BLaER1 (cell line): ENCODE measurements around the gene TMEM54.
A peak's percentile ranks its signal among the peaks of the same experiment; 100 is the strongest.

ENCODE experiments used
- H3K27ac ChIP-seq: shearing (Covaris generic); formaldehyde crosslinking; 2 replicates; pipeline ENCODE4 v1.8.1; 2022
- H3K27me3 ChIP-seq: shearing (Covaris generic); formaldehyde crosslinking; 2 replicates; pipeline ENCODE4 v1.8.1; 2022
- H3K36me3 ChIP-seq: shearing (Covaris generic); formaldehyde crosslinking; 2 replicates; pipeline ENCODE4 v1.8.1; 2022
- H3K4me1 ChIP-seq: shearing (Covaris generic); formaldehyde crosslinking; 2 replicates; pipeline ENCODE4 v1.8.1; 2022
- H3K4me2 ChIP-seq: shearing (Covaris generic); formaldehyde crosslinking; 2 replicates; pipeline ENCODE4 v1.8.1; 2022
- H3K4me3 ChIP-seq: shearing (Covaris generic); formaldehyde crosslinking; 2 replicates; pipeline ENCODE4 v1.8.1; 2022
- H3K9ac ChIP-seq: shearing (Covaris generic); formaldehyde crosslinking; 2 replicates; pipeline ENCODE4 v1.8.1; 2022
- H3K9me3 ChIP-seq: shearing (Covaris generic); formaldehyde crosslinking; 2 replicates; pipeline ENCODE4 v1.8.1; 2022
- H4K20me1 ChIP-seq: shearing (Covaris generic); formaldehyde crosslinking; 2 replicates; pipeline ENCODE4 v1.8.1; 2022
- Cebpa-rat ChIP-seq: shearing (Covaris generic); IDR thresholded peaks from 2 replicates; pipeline ENCODE4 v1.8.1; 2022

The TMEM54 gene, protein sequence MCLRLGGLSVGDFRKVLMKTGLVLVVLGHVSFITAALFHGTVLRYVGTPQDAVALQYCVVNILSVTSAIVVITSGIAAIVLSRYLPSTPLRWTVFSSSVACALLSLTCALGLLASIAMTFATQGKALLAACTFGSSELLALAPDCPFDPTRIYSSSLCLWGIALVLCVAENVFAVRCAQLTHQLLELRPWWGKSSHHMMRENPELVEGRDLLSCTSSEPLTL

DNA sequence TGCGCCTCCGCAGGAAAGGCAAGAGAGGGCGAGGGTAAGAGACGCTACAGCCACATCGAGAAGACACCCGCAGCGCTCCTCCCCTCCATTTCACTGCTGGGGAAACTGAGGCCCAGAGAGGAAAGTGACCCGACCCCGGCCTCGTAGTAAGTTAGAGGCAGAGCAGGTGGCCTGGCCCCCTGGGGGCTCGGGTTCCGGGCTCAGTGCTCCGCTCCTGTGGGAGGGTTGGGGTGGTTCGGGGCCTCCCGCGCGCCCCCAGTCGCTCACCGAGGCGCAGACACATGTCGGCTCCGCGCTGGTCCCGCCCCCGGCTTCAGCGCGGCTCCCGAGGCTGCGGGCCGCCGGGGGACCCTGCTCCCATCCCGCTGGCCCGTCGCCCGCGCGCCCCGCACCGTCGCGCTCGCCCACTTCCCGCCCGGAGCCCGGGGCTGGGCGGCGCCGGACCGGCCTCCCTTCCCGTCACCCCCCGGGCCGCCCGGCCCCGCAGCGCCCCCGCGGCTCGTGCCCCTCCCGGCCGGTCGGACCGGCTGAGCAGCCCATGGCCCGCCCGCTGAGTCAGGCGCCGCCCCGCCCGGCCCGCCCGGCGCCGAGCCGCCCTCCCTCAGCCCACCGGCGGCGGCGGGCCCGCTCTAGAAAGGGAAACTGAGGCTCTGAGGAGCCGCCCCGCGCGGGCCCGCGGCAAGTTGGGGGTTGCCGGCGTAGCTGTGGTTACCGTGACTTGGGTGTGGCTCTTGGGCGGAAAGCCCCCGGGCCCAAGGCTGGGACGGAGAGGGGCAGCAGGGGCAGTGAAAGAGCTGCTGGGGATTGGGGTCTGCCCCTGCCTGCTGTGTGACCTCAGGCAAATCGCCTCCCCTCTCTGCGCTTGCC, at the start of gene TMEM54:
Gene TMEM54 (minus strand): TSS at position 434 of the 867 bp plus-strand sequence. CDS start 151 bp downstream, at position 283.
- Histone ChIP-seq H4K20me1 (no peaks in the 10 kb centered on the region), H3K27ac (peak within 1 kb of the TSS; percentile 74), H3K4me2 (peak within 1 kb of the TSS; percentile 97), H3K36me3 (no peaks in the 10 kb centered on the region; the same call in 1 of the 2 replicates), H3K4me1 (peaks cover 21% of the 10 kb centered on the region), H3K4me3 (peak within 1 kb of the TSS; percentile 77), H3K9ac (peak within 1 kb of the TSS; percentile 80), H3K9me3 (no peaks in the 10 kb centered on the region), H3K27me3 (no peaks in the 10 kb centered on the region)
- TF ChIP-seq Cebpa-rat: no peak

DNA sequence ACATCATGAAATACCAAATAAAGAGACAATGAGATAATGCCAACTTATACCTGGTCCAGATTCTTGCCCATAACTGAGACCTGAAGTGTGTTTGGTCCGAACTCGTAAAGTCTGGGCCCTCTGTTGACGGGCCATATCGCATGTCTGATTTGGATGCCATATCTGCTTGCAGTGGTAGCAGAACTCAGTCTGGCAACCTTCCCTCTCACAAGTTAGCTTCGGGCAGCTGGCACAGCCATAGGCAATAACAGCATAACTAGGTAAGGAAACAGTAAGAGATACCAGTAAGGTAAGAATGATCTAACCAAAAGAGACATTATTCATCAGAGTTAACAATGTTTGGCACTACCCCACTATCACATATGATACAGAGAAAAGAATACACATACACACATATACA, 48.3 kb upstream of the TMEM54 start:
- Histone ChIP-seq H3K27me3 (no peaks in the 10 kb centered on the region), H3K9me3 (no peaks in the 10 kb centered on the region), H4K20me1 (peaks cover 51% of the 10 kb centered on the region; the same call in 1 of the 2 replicates), H3K36me3 (peaks cover 51% of the 10 kb centered on the region), H3K4me3 (no peak overlapping the region), H3K27ac (no peak overlapping the region), H3K9ac (no peak overlapping the region), H3K4me1 (peaks cover 29% of the 10 kb centered on the region), H3K4me2 (no peak overlapping the region)
- no peak for TF ChIP-seq Cebpa-rat

DNA sequence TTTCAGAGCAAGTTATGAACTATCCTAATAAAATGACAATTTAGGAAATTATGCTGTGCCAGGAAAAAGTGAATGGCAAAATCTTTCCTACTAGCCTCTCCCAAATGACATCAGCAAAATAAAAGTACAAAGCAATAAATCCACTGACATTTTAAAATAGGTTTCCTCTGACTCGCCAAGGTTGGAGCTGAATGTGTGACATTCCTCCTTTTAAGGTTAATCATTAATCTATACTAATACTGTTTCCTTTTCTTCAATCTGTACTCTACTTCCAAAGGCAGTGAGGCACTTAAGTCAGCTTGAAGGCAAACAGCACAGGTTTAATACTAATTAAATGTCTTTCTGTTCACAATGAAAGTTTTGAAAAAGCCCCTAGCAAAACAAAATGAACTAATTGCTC, 47.7 kb upstream of the TMEM54 start:
- Histone ChIP-seq H3K4me3 (no peak overlapping the region), H4K20me1 (peaks cover 49% of the 10 kb centered on the region; the same call in 1 of the 2 replicates), H3K36me3 (peaks cover 57% of the 10 kb centered on the region), H3K27me3 (no peaks in the 10 kb centered on the region), H3K4me1 (peaks cover 29% of the 10 kb centered on the region), H3K27ac (no peak overlapping the region), H3K4me2 (no peak overlapping the region), H3K9me3 (no peaks in the 10 kb centered on the region), H3K9ac (no peak overlapping the region)
- no peak for TF ChIP-seq Cebpa-rat

DNA sequence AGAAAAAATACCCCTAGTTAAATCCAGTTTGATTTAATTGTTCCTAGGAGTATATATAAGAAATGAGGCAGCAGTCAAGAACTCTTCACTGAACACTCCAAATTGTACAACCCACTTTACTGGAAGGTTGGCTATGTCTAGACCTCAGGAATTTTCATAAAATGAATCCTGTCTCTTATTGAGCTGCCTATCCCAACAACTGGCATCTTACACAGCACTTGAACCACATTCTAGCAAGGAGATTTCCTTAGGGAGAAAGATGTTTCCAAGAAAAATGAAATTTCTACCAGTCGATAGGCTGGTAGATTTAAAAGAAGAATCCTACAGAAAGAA, 47.2 kb upstream of the TMEM54 start:
- H3K9me3 ChIP-seq: no peaks in the 10 kb centered on the region
- peaks cover 30% of the 10 kb centered on the region for H3K4me1 ChIP-seq
- TF ChIP-seq Cebpa-rat: no peak
- no peak overlapping the region for H3K4me2 ChIP-seq
- peaks cover 63% of the 10 kb centered on the region for H3K36me3 ChIP-seq
- no peak overlapping the region for H3K4me3 ChIP-seq
- peaks cover 44% of the 10 kb centered on the region; the same call in 1 of the 2 replicates for H4K20me1 ChIP-seq
- no peaks in the 10 kb centered on the region for H3K27me3 ChIP-seq
- no peak overlapping the region for H3K9ac ChIP-seq
- no peak overlapping the region for H3K27ac ChIP-seq

DNA sequence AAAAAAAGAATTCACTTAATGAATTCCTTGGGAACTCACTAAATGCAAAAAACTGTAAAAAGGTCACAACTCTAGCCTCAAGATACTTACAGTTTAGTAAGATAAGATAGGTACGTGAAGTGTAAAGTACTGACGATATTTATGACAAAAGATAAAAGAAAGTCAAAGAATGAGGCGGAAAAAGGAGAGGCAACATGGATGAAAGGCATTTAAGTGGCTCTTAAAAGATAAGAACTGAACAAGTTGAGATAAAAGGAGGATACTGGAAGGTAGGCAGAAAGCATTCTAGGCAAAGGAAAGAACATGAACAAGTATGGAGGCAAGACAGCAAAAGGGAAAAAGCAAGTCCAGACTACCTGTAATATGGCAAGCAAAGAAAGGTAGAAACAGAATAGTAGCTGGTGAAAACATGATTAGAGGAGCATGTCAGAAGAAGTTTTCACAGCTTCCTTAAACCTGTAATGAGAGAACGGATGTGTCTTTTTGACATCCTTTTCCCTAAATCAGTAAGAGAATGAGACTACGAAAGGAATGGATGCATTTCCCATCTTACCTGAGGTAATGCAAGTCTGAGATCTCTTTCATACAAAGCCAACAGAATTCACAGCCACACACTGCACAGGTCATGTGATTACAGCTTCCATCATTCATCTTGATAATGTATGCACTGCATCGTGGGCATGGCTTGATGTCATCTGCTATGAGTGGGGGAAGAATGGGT, 46.6 kb upstream of the TMEM54 start:
- Histone ChIP-seq H3K4me3 (no peak overlapping the region), H3K27ac (no peak overlapping the region), H3K27me3 (no peaks in the 10 kb centered on the region), H3K9me3 (no peaks in the 10 kb centered on the region), H3K36me3 (peaks cover 65% of the 10 kb centered on the region), H3K4me1 (peaks cover 34% of the 10 kb centered on the region), H3K4me2 (no peak overlapping the region), H3K9ac (no peak overlapping the region), H4K20me1 (peaks cover 39% of the 10 kb centered on the region; the same call in 1 of the 2 replicates)
- TF ChIP-seq Cebpa-rat: no peak

DNA sequence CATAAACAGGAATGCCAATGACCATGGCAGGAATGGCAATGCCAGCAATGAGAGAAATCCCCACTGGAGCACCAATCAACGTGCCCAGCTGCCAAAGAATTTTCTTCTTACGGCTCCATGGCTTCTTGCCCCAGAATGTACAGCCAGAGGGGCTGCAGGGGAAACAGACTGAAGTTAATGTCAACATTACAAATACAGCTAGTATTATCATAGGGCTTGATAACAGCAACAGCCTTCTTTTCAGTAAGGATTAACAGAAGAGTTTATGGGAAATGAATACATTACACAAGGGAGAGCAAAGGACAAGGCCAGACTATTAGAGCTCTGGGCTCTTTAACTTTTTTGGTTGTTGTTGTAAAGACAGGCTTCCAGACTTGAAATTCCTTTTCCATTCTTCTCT, 45.2 kb upstream of the TMEM54 start:
- no peak overlapping the region for H3K9ac ChIP-seq
- peaks cover 74% of the 10 kb centered on the region for H3K36me3 ChIP-seq
- TF ChIP-seq Cebpa-rat: no peak
- no peak overlapping the region for H3K27ac ChIP-seq
- H3K27me3 ChIP-seq: no peaks in the 10 kb centered on the region
- no peaks in the 10 kb centered on the region for H3K9me3 ChIP-seq
- H3K4me3 ChIP-seq: no peak overlapping the region
- peaks cover 35% of the 10 kb centered on the region; the same call in 1 of the 2 replicates for H4K20me1 ChIP-seq
- H3K4me1 ChIP-seq: peaks cover 31% of the 10 kb centered on the region
- peak overlapping the region; percentile 31; the same call in 1 of the 2 replicates for H3K4me2 ChIP-seq

DNA sequence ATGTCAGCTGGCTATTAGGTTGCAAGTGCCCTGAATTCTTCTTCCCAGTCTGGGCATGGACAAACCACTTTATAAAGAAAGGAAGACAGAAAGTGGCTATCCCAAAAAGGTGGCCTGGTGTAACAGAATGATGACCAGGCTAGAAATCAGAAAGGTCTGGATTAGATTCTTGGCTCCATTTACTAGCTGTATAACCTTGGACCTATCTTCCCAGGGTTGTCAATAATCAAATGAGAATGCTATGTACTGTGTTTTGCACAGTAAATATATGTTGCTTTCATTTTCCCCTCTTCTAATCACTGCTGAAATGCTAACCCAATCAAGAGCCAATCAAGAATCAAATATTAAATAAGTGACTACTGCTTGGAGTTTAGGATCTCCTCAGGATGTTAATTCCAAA, 43.0 kb upstream of the TMEM54 start:
- Histone ChIP-seq H3K36me3 (peaks cover 93% of the 10 kb centered on the region), H3K4me1 (peaks cover 14% of the 10 kb centered on the region), H3K4me2 (no peak overlapping the region), H3K27ac (no peak overlapping the region), H3K27me3 (no peaks in the 10 kb centered on the region), H3K4me3 (no peak overlapping the region), H3K9me3 (no peaks in the 10 kb centered on the region), H3K9ac (no peak overlapping the region), H4K20me1 (peaks cover 12% of the 10 kb centered on the region; the same call in 1 of the 2 replicates)
- TF ChIP-seq Cebpa-rat: no peak

DNA sequence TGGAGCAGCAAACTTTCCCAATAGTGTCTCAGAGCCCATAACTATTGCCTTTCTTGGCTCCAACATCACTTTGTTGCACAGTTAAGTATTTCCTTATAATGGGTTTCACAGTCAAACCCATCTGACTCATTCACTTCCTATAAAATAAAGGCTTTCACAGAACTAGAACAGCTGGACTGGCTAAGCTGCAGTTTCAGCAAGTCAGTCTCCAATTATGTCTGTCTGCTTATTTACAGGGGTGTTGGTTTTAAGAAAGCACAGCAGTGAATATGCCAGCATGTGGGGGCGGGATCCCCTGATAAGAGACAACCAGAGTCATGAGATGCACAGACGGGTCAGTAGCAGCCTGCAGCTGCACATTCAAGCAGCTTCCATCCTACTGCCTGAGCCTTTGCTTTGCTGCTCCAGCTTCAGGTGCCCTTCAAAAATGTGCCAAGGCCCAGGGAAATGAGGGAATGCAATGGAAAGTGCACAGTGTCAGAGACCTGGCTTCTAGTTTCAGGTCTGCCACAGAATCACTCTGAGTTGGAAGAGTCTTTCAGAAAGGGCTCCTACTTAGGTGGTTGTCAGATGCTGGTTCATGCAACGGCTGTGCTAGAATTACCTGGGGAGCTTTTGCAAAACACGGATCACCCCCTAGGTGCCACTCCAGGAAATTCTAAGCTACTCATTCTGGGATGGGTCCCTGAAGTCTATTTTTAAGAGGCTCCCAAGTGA, 38.6 kb upstream of the TMEM54 start:
- no peak overlapping the region for H3K4me3 ChIP-seq
- no peaks in the 10 kb centered on the region for H4K20me1 ChIP-seq
- H3K4me2 ChIP-seq: no peak overlapping the region
- H3K4me1 ChIP-seq: peaks cover 5% of the 10 kb centered on the region
- H3K9ac ChIP-seq: no peak overlapping the region
- no peak overlapping the region for H3K27ac ChIP-seq
- H3K36me3 ChIP-seq: peaks cover 98% of the 10 kb centered on the region
- TF ChIP-seq Cebpa-rat: no peak
- H3K9me3 ChIP-seq: no peaks in the 10 kb centered on the region
- no peaks in the 10 kb centered on the region for H3K27me3 ChIP-seq

DNA sequence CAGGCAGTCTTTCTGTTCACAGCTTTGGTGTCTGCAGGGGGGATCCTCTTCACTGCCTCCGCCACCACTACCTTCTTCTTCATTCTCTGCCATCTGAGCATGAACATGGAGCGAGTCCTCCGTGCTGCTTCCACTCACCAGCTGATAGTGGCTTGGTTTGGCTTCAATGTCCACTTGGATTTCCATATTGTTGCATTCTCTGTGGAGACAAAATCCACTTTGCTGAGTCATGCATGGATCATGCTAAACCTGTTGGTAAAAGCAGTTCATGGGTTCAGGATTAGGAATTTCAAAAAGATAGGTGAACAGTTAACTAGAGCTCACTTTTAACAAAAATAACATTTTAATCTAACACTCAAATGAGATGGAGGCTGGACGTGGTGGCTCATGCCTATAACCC, 35.9 kb upstream of the TMEM54 start:
- no peaks in the 10 kb centered on the region for H3K27me3 ChIP-seq
- H3K27ac ChIP-seq: no peak overlapping the region
- H3K4me2 ChIP-seq: no peak overlapping the region
- no peaks in the 10 kb centered on the region for H3K9me3 ChIP-seq
- H4K20me1 ChIP-seq: no peaks in the 10 kb centered on the region
- no peaks in the 10 kb centered on the region for H3K4me1 ChIP-seq
- no peak overlapping the region for H3K4me3 ChIP-seq
- H3K36me3 ChIP-seq: peaks cover 82% of the 10 kb centered on the region
- no peak for TF ChIP-seq Cebpa-rat
- no peak overlapping the region for H3K9ac ChIP-seq
